Measurements from ENCODE around the gene SLC22A12.

The SLC22A12 gene

DNA sequence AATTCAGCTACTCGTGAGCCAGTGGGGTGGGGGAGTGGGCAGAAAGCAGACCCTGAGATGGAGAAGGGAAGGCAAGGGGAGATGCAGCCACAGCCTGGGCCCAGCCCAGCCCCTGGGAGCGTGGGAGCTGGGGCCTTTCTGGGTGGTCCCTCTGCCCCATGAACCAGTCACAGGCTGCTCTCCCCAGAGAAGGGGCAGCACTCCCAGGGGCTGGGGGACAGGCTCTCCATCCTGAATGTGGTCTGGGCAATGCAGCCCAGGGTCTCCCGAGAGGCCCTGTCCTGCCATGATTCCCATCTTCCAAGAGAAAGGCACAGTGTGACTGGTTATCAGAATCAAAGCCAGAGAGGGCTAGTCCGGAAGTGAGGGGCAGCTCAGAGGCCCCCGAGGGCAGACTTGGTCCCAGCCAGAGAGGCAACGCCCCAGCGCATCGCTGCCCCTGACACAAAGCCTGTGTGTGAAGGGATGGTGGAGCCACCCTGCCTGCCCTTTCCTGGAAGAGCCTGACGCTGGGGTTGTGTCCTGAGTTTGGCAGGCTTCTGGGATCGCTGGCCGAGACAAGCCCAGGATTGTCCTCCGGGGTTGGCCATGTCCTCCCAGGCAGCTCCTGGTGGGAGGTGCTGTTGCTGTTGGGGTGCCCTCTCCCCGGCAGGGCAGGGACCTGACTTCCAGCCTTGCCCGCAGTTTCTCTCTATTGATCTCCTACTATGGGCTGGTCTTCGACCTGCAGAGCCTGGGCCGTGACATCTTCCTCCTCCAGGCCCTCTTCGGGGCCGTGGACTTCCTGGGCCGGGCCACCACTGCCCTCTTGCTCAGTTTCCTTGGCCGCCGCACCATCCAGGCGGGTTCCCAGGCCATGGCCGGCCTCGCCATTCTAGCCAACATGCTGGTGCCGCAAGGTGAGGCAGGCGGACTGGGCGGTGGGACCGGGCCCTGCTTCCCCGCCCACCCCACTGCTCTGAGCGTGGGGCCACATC lies 23.8 kb upstream of the SLC22A12 start:
- no peak for DNase-seq (ENCODE audit: low read depth)
- TF ChIP-seq, protein P1, sequence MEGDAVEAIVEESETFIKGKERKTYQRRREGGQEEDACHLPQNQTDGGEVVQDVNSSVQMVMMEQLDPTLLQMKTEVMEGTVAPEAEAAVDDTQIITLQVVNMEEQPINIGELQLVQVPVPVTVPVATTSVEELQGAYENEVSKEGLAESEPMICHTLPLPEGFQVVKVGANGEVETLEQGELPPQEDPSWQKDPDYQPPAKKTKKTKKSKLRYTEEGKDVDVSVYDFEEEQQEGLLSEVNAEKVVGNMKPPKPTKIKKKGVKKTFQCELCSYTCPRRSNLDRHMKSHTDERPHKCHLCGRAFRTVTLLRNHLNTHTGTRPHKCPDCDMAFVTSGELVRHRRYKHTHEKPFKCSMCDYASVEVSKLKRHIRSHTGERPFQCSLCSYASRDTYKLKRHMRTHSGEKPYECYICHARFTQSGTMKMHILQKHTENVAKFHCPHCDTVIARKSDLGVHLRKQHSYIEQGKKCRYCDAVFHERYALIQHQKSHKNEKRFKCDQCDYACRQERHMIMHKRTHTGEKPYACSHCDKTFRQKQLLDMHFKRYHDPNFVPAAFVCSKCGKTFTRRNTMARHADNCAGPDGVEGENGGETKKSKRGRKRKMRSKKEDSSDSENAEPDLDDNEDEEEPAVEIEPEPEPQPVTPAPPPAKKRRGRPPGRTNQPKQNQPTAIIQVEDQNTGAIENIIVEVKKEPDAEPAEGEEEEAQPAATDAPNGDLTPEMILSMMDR (IDR thresholded peaks at IDR 0.05; ENCODE audit: control insufficient read depth, insufficient read depth, low read depth, low read length, missing control alignments) = no peak
- no peak overlapping the region for H3K4me3 ChIP-seq (ENCODE audit: control insufficient read depth, low read depth, low read length)

DNA sequence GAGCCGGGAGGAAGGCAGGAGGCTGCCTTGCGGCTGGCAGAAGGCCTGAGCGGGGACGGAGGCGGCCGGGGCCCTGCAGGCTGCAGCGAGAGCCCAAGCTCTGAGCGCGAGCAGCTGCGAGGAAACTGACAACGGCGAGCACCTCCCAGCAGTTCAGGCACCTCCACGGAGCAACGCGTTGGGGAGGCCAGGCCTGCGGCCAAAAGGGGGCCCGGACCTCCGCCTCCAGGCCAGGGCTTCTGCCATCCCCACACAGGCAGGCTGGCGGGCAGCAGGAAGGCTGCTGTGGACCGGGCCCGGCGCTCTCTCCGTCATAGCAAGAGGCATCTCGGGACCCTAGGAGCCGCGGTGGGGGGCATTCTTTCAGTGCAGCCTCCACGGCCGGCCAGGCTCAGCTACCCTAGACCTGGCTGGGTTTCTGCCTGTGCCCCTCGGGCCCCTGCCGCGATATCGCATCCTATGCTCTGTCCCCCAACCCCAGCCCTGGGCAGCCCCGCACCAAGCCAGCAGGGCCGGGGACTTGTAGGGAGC lies 22.9 kb upstream of the SLC22A12 start:
- no peak for DNase-seq (ENCODE audit: low read depth)
- H3K4me3 ChIP-seq (ENCODE audit: control insufficient read depth, low read depth, low read length) = no peak overlapping the region
- TF ChIP-seq, protein P1 (IDR thresholded peaks at IDR 0.05; ENCODE audit: control insufficient read depth, insufficient read depth, low read depth, low read length, missing control alignments) = no peak

- TF ChIP-seq, protein P1 (IDR thresholded peaks at IDR 0.05; ENCODE audit: control insufficient read depth, insufficient read depth, low read depth, low read length, missing control alignments) = no peak
- no peak for DNase-seq (ENCODE audit: low read depth)
- H3K4me3 ChIP-seq (ENCODE audit: control insufficient read depth, low read depth, low read length) = no peak overlapping the region
Observed at GRCh38 chr11:64568584-64569140, 22.4 kb upstream of the SLC22A12 start.

GRCh38 chr11:64569300-64569970 lies 21.6 kb upstream of the SLC22A12 start:
- DNase-seq (ENCODE audit: low read depth) = no peak
- TF ChIP-seq, protein P1 (IDR thresholded peaks at IDR 0.05; ENCODE audit: control insufficient read depth, insufficient read depth, low read depth, low read length, missing control alignments) = no peak
- H3K4me3 ChIP-seq (ENCODE audit: control insufficient read depth, low read depth, low read length) = no peak overlapping the region

DNA sequence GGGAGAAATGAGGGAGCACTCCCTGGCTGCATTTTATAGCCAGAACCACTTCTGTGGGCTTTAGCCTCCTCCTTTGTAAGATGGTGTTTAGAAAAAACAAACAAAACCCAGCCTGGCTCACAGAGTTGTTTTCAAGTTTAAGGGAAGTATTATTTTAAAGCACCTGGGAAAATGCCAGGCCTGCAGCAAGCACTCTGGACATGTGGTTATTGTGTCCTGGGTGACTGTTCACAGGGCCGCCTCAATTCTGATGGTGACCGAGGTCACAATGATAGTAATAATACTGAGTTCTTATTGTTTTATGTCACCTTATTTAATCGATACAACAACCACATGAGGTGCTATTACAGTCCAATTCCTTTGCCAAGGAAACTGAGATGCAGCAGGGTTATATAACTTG lies 20.7 kb upstream of the SLC22A12 start:
- TF ChIP-seq, protein P1 (IDR thresholded peaks at IDR 0.05; ENCODE audit: control insufficient read depth, insufficient read depth, low read depth, low read length, missing control alignments) = no peak
- DNase-seq (ENCODE audit: low read depth) = no peak
- no peak overlapping the region for H3K4me3 ChIP-seq (ENCODE audit: control insufficient read depth, low read depth, low read length)

DNA sequence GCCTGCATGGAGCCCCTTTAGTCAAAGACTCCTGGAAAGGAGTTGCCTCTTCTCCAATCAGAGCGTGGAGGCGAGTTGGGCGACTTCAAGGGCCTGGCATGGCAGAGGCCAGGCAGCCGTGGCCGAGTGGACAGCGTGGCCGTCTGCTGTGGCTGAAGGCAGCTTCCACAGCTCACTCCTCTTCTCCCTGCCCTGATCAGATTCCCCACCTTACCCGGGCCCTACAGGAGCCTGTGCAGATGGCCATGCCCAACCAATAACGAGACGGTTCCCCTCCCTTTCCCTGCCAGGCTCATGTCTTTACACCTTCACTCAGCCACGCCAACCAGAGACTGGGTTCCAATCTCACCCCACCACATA lies 20.0 kb upstream of the SLC22A12 start:
- no peak for DNase-seq (ENCODE audit: low read depth)
- no peak overlapping the region for H3K4me3 ChIP-seq (ENCODE audit: control insufficient read depth, low read depth, low read length)
- TF ChIP-seq, protein P1 (IDR thresholded peaks at IDR 0.05; ENCODE audit: control insufficient read depth, insufficient read depth, low read depth, low read length, missing control alignments) = no peak

Data from AG09309 (cell line).